HG03520 (cell line): Measurements from ENCODE around the gene RUNX1.
A peak's percentile ranks its signal among the peaks of the same experiment; 100 is the strongest.

Experiments used
- ATAC-seq: cut with Tn5 transposase; IDR thresholded peaks from one replicate; pipeline ENCODE4 v1.9.1; 2021; ENCODE audit warnings: mild to moderate bottlenecking, moderate library complexity; ENCODE audit not compliant: unreplicated experiment

Gene RUNX1

GRCh38 chr21:35037384-35037765, 11.7 kb downstream of the RUNX1 start:
- no peak for ATAC-seq

GRCh38 chr21:35036465-35037383, 12.4 kb downstream of the RUNX1 start:
- no peak for ATAC-seq

GRCh38 chr21:35035581-35035980, 13.5 kb downstream of the RUNX1 start:
- ATAC-seq = peak; percentile 61

- ATAC-seq = no peak
These were observed 14.0 kb downstream of the RUNX1 start for GRCh38 chr21:35035116-35035515.

GRCh38 chr21:35034203-35034926, 14.7 kb downstream of the RUNX1 start:
- no peak for ATAC-seq

GRCh38 chr21:35032474-35033263, 16.4 kb downstream of the RUNX1 start:
- ATAC-seq = no peak

GRCh38 chr21:35028451-35028978, 20.6 kb downstream of the RUNX1 start:
- ATAC-seq = no peak

- ATAC-seq = no peak
These were observed 21.3 kb downstream of the RUNX1 start for GRCh38 chr21:35027563-35028450.

GRCh38 chr21:35026617-35027562, 22.2 kb downstream of the RUNX1 start:
- peak; percentile 67 for ATAC-seq

GRCh38 chr21:35026153-35026500, 23.0 kb downstream of the RUNX1 start:
- no peak for ATAC-seq

GRCh38 chr21:35025206-35026152, 23.6 kb downstream of the RUNX1 start:
- no peak for ATAC-seq

- ATAC-seq = no peak
These were observed 24.6 kb downstream of the RUNX1 start for GRCh38 chr21:35024513-35024912.

GRCh38 chr21:35024071-35024420, 25.1 kb downstream of the RUNX1 start:
- ATAC-seq = no peak

- ATAC-seq = no peak
These were observed 25.6 kb downstream of the RUNX1 start for GRCh38 chr21:35023396-35024070.

- ATAC-seq = no peak
These were observed 27.6 kb downstream of the RUNX1 start for GRCh38 chr21:35021546-35021945.

- no peak for ATAC-seq
These were observed 28.2 kb downstream of the RUNX1 start for GRCh38 chr21:35020902-35021301.

GRCh38 chr21:35020436-35020835, 28.7 kb downstream of the RUNX1 start:
- no peak for ATAC-seq
